Activated CD4-positive, CD25-positive, alpha-beta regulatory T cell (primary cell): ENCODE data around the gene DNAI7.

Experiments
- DNase-seq, 4 experiments: peaks; one replicate each; lab custom pipeline; 2025; lab: John Stamatoyannopoulos, UW

The DNAI7 gene

GRCh38 chr12:25195056-25195971 lies at the start of gene DNAI7, which contains the start of gene ETFRF1:
DNAI7 (minus strand) TSS chr12:25195160; CDS start chr12:25195078, 82 bp downstream.
ETFRF1 (plus strand) TSS chr12:25195237; CDS start chr12:25203957, 8,720 bp downstream.
- DNase-seq = peak; percentile 91 to 92 (median 92)

- DNase-seq = no peak
These were observed 48.7 kb upstream of the DNAI7 start for GRCh38 chr12:25243680-25243990.

DNA sequence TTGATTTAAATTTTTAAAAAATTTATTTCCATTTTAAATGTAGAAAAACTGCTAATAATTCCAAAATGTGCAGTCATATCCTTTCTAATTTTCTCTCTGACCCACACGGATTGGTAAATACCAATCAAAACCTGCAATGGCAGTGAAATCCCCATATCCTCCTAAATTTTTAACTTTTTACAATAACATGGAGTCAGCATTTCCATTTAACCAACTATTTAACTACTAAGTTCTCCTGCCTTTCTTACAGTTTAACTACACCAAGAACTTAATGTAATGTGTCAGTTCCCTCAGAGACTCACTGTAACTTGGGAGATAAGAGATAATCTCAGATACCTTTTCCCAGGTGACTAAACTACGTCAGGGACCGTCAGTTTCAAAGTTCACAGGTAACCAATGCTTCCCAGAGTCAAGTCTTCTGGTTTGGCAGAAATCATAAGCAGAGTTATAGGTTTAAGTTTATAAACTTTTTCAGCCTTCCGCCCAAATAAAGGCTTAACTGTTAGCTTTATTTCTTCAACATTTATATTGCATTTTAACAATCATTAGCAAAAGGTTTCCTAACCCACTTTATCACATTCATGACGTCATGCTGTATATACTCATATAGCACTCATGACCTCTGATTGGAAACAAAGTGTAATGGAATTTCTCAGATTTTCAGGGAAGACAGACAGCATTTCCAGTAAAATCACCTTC lies 48.2 kb upstream of the DNAI7 start:
- no peak for DNase-seq

- no peak for DNase-seq
These were observed 46.4 kb upstream of the DNAI7 start for GRCh38 chr12:25241167-25242020.

DNA sequence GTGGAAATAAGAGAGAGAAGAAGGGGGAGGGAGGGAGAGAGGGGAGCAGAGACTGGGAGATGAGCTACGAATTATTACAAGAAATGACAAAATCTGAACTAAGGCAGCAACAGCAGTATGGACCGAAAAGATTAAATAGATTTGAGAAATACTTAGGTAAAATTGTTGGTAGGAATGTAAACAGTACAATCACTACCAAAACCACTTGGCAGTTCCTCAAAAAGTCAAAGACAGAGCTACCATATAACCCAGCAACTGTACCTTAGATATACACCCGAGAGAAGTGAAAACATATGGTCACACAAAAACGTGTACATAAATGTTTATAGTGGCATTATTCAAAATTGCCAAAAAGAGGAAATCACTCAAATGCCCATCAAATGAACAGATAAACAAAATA lies 41.7 kb upstream of the DNAI7 start:
- no peak for DNase-seq

GRCh38 chr12:25236190-25236589 lies 41.2 kb upstream of the DNAI7 start:
- DNase-seq = no peak

DNA sequence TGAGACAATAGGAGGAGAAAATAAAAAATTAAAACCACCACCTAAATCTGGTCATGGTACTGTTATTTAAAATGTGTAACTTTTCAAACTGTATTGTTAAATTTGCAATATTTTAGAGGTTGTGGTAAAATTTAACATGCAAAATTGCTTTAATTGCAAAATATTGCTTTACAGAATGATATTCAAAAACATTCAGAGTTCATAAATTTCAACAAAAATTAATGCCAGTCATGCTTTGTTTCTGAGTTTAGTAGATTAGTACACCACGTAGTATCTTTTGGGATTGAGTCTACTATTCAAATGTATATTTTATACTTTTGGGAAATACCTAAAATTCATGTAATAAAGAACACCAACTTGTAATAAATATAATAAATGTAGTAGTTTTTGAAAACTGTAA lies 18.4 kb upstream of the DNAI7 start:
- no peak for DNase-seq

DNA sequence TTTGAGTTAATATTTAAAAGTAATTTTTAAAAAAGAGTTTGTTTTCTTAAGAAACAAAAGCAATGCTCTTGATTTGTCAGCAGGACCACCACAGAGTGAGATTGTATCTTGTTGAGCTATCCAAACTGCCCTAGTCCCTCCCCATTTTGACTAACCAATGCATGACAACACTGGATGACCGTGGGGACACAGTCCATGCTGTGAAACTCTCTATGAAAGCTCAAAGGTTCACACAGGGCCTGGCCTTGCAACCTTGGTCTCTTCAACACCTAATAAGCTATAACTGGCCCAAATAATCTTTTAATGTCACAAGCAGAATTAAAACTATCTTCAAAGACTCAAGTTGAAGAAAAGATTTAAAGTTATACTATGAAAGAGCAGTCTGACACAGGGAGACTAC lies 13.6 kb upstream of the DNAI7 start:
- DNase-seq = no peak

DNA sequence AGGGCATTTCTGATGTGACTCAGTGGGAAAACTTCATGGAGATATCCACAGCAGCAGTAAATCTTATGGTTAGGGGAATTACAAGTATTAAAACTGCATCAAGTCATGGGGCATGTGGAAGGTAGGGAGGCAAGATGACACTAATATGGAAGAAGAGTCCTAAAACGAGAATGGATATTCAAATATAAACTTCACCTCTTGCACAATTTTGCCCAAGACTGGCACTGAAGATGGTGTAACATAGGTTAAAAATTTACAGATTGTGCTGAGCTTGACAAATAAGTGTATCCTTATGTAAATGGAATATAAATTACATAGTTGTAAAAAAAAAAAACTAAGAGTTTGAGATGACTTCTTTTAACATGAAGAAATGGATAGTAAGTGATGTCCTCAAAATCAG lies 12.9 kb upstream of the DNAI7 start:
- no peak for DNase-seq

GRCh38 chr12:25207411-25207810 lies 12.5 kb upstream of the DNAI7 start:
- DNase-seq = no peak

DNA sequence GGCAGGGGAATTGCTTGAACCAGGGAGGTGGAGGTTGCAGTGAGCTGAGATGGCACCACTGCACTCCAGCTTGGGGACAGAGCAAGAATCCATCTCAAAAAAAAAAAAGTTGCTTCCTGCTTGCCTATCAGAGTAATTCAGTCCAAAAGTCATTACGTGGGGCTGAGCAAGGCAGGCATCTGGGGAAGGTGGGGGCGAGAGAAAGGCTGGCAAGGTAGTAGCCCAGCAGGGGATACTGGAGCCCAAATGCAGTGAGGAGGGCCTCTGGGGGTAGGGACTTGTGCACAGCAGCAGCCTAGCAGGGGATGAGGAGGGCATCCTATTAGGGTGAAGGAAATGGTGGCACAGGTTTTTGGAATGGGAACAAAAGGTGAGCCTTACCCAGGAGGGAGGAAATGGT lies 7.2 kb upstream of the DNAI7 start:
- no peak for DNase-seq

DNA sequence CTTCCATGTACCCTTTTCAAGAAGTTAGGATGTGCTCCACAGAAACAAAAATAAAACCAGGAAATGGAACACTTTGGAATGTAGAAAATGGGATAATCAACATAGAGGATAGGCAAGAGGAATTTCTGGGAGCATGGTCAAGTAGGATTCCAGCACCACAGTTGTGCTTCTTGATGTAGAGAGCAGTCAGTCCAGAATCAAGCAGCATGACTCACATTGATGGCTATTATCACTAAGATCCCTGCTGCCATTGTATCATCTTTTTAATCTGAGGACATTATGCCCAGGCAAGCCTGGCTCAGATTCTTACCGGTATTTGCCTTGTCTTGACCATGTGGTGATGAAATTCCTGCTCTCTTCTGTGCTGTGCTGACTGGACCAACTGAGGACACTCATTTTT lies 5.7 kb upstream of the DNAI7 start:
- DNase-seq = no peak

GRCh38 chr12:25197608-25198007 lies 2.6 kb upstream of the DNAI7 start:
- DNase-seq = no peak

GRCh38 chr12:25194722-25195055 lies 271 bp downstream of the DNAI7 start:
- no peak for DNase-seq

DNA sequence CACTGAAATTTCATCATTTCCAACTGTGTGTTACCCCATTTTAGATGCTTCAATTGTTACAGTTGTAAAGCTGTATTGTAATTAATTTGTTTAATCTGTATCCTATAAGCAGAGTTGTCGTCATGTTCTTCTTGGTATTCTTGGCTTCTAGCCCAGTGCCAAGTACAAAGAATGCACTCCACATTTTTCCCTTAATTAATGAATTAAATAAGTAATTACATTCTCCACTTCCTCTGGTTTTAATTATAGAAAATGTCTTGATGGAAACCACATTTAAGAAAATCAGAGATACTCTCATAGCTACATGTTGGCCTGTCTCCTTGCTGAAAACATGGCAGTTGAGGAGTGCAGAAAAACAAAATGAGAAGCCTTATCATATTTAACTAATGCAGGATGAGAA lies 746 bp downstream of the DNAI7 start:
- no peak for DNase-seq

GRCh38 chr12:25190793-25191192 lies 4.2 kb downstream of the DNAI7 start:
- DNase-seq = no peak

- DNase-seq = no peak
These were observed 5.3 kb downstream of the DNAI7 start for GRCh38 chr12:25189656-25190055.

DNA sequence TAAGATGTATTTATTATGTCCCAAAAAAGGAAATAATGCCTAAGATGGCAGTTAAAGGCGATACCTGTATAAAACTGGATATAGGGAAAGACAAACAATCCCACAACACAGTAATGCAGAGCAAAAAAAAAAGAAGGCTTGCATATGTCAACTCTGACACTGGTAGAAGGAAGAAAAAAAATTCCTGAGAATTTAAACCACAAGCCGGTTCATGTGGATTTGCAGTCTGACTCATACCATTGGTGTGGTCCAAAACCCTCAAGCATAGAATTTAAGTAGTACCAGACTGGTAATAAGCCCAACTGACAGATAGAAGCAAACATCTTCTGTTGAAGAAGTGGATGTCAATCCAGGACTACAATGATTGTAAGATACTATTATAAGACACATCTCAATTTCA lies 7.2 kb downstream of the DNAI7 start:
- no peak for DNase-seq

- no peak for DNase-seq
These were observed 8.1 kb downstream of the DNAI7 start for GRCh38 chr12:25186788-25187402.

DNA sequence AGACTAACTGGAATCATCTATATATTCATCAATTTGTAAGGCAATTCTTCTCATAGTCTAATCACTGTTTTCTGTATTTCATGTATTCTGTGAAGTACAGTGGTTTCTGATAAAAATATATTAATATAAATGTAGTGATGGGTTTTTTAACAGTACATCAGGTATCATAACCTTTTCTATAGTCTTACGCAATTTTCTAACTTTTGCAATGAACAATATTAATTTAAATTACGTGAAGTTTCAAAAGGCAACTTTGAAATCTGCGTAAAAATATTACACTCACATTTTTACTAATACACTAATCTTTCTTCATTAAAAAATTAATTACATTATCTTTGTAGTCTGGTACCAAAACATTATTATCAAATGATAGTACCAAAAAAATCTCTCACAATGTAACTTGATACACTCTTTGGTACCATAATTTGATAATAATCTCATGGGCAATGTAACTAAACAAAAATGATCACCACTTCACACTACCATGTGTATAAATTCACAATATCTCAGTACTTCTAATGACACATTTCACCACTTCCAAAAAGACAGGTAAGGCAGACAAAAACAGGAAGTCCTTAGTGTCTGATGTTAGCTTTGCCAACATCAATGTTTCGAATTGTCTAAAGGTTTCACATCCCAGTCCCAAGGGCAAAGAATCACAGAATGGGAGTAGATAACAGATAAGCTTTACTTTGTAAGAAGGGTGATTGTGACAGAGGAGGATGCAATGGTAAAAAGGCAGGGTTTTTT lies 8.7 kb downstream of the DNAI7 start:
- no peak for DNase-seq

DNA sequence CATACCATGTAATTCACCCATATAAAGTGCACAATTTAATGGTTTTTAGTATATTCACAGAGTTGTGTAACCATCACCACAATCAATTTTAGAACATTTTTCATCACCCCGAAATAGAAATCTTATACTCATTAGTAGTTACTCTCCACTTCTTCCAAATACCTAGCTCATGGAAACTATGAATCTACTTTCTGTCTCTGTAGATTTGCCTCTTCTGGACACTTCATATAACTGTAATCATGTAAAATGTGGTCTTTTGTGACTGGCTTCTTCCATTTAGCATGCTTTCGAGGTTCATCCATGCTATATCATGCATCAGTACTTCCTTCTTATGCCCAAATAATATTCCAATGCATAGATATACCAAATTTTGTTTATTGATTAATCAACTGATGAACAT lies 10.8 kb downstream of the DNAI7 start:
- DNase-seq = no peak
